Caco-2 (cell line): ENCODE results near the gene FGF22. TPM values are rescaled to one million over a fixed set of nuclear protein-coding genes. Genes with fewer than 3 reads are reported as not detected.

Experiments used
- BruUV-seq: library from RNA; stranded (reverse); fragments of 400-500 nt; replicated peaks from 2 replicates; lab custom pipeline; 2021; lab: Mats Ljungman, UMichigan
- CTCF ChIA-PET: fragments of 300-600 bp; sonication (Branson Sonifier 250); formaldehyde crosslinking; loops from one replicate; lab custom pipeline; 2022; ENCODE audit warnings: antibody characterized with exemption; lab: Charles Lee
- POLR2A ChIA-PET: fragments of 300-600 bp; sonication (Branson Sonifier 250); formaldehyde crosslinking; loops from one replicate; lab custom pipeline; 2022; ENCODE audit warnings: antibody characterized with exemption; lab: Charles Lee
- DNase-seq, 2 experiments: peaks; one replicate each; pipeline versions ENCODE4 v3.0.0 to v3.0.0-alpha.2; 2020 to 2022
- H3K27me3 ChIP-seq: replicated peaks from 2 replicates; pipeline ENCODE4 v1.6.0; 2011; ENCODE audit warnings: low read length; ENCODE audit not compliant: control insufficient read depth, insufficient read depth
- H3K36me3 ChIP-seq: 2 replicates; pipeline ENCODE4 v1.5.1; 2011; ENCODE audit warnings: low read length; ENCODE audit not compliant: control insufficient read depth, insufficient read depth
- H3K4me1 ChIP-seq: fragments of 250-450 bp; sonication (Bioruptor Pico); 2 replicates; pipeline ENCODE4 v1.5.1; 2020; ENCODE audit warnings: mild to moderate bottlenecking
- H3K4me3 ChIP-seq: 2 replicates; pipeline ENCODE4 v1.5.1; 2011; ENCODE audit warnings: low read depth, mild to moderate bottlenecking, control low read depth, low read length
- H3K9me3 ChIP-seq: fragments of 250-450 bp; sonication (Bioruptor Pico); 2 replicates; pipeline ENCODE4 v1.5.1; 2020; ENCODE audit warnings: mild to moderate bottlenecking, moderate library complexity
- H3K27ac Mint-ChIP-seq: one replicate; pipeline ENCODE4 v1.8.0; 2022; ENCODE audit warnings: mixed read lengths; ENCODE audit not compliant: unreplicated experiment
- H3K27me3 Mint-ChIP-seq: one replicate; pipeline ENCODE4 v1.8.0; 2022; ENCODE audit warnings: mixed read lengths; ENCODE audit not compliant: insufficient read depth, unreplicated experiment
- H3K36me3 Mint-ChIP-seq: one replicate; pipeline ENCODE4 v1.8.0; 2022; ENCODE audit warnings: mild to moderate bottlenecking, mixed read lengths; ENCODE audit not compliant: insufficient read depth, unreplicated experiment
- H3K4me1 Mint-ChIP-seq: one replicate; pipeline ENCODE4 v1.8.0; 2022; ENCODE audit warnings: low read depth, mixed read lengths; ENCODE audit not compliant: unreplicated experiment
- H3K4me3 Mint-ChIP-seq: one replicate; pipeline ENCODE4 v1.8.0; 2022; ENCODE audit warnings: mild to moderate bottlenecking, moderate library complexity, mixed read lengths; ENCODE audit not compliant: unreplicated experiment
- H3K9me3 Mint-ChIP-seq: one replicate; pipeline ENCODE4 v1.8.0; 2022; ENCODE audit warnings: mixed read lengths; ENCODE audit not compliant: unreplicated experiment
- CTCF ChIP-seq, 2 experiments: fragments of 200-600 bp in 1 of 2; IDR thresholded peaks; 1 replicate in 1 of 2; 2 replicates in 1 of 2; pipeline versions ENCODE4 v1.5.1 to v1.8.0; 2011 to 2022; ENCODE audit warnings: antibody characterized with exemption in 1 of 2, control low read depth in 1 of 2, inconsistent platforms in 1 of 2, low read depth in 1 of 2, low read length in 1 of 2, mild to moderate bottlenecking in 1 of 2, moderate library complexity in 1 of 2; ENCODE audit not compliant: insufficient read depth in 1 of 2, severe bottlenecking in 1 of 2, unreplicated experiment in 1 of 2
- intact Hi-C: fragments of 100-400 bp; cut with micrococcal nuclease; formaldehyde crosslinking; loops from one replicate; pipeline ENCODE4 v1.10.0; 2022; ENCODE audit not compliant: unreplicated experiment
- total RNA-seq: library from RNA; stranded (reverse); gene quantifications from 2 replicates; pipeline ENCODE4 v1.2.3, GENCODE V29; 2022

Gene FGF22
- total RNA-seq, 1 experiment from 2014 or later, result 0.68 TPM

GRCh38 chr19:608155-609003 lies 31.3 kb upstream of the FGF22 start:
- ChIA-PET POLR2A (no interaction called here), CTCF (no interaction called here)
- TF ChIP-seq CTCF (IDR thresholded peaks at IDR 0.05; ENCODE audit: insufficient read depth in 1 of 2, low read depth in 1 of 2, low read length in 1 of 2, severe bottlenecking in 1 of 2, unreplicated experiment in 1 of 2), result no peak
- Mint-ChIP-seq H3K27ac (no peak overlapping the region), H3K4me1 (no peaks in the 10 kb centered on the region), H3K4me3 (no peak overlapping the region), H3K36me3 (peaks cover 7% of the 10 kb centered on the region), H3K27me3 (no peaks in the 10 kb centered on the region), H3K9me3 (no peaks in the 10 kb centered on the region)
- Histone ChIP-seq H3K9me3 (no peaks in the 10 kb centered on the region), H3K4me3 (no peak overlapping the region), H3K4me1 (no peaks in the 10 kb centered on the region), H3K27me3 (no peaks in the 10 kb centered on the region), H3K36me3 (no peaks in the 10 kb centered on the region)
- BruUV-seq, result no TSS peak
- intact Hi-C loops, result no loop called here
- no peak for DNase-seq

- no peak overlapping the region for H3K4me3 ChIP-seq
- Mint-ChIP-seq H3K9me3 (no peaks in the 10 kb centered on the region), H3K27ac (no peak overlapping the region), H3K27me3 (no peaks in the 10 kb centered on the region), H3K4me1 (no peaks in the 10 kb centered on the region), H3K4me3 (no peak overlapping the region), H3K36me3 (peaks cover 7% of the 10 kb centered on the region)
- ChIA-PET POLR2A (no interaction called here), CTCF (no interaction called here)
- TF ChIP-seq CTCF (IDR thresholded peaks at IDR 0.05; ENCODE audit: insufficient read depth in 1 of 2, low read depth in 1 of 2, low read length in 1 of 2, severe bottlenecking in 1 of 2, unreplicated experiment in 1 of 2), result no peak
- no peak for DNase-seq
- intact Hi-C loops, result no loop called here
- H3K9me3 ChIP-seq, result no peaks in the 10 kb centered on the region
- H3K36me3 ChIP-seq, result no peaks in the 10 kb centered on the region
- H3K4me1 ChIP-seq, result no peaks in the 10 kb centered on the region
- no TSS peak for BruUV-seq
- no peaks in the 10 kb centered on the region for H3K27me3 ChIP-seq
These were observed 30.7 kb upstream of the FGF22 start for GRCh38 chr19:609004-609346.

GRCh38 chr19:610071-610800 lies 29.4 kb upstream of the FGF22 start:
- no peak for TF ChIP-seq CTCF (IDR thresholded peaks at IDR 0.05; ENCODE audit: insufficient read depth in 1 of 2, low read depth in 1 of 2, low read length in 1 of 2, severe bottlenecking in 1 of 2, unreplicated experiment in 1 of 2)
- intact Hi-C loops, result no loop called here
- no peak for DNase-seq
- Mint-ChIP-seq H3K27me3 (no peaks in the 10 kb centered on the region), H3K9me3 (no peaks in the 10 kb centered on the region), H3K4me1 (no peaks in the 10 kb centered on the region), H3K4me3 (no peak overlapping the region), H3K36me3 (peaks cover 13% of the 10 kb centered on the region), H3K27ac (no peak overlapping the region)
- no peaks in the 10 kb centered on the region for H3K36me3 ChIP-seq
- H3K27me3 ChIP-seq, result no peaks in the 10 kb centered on the region
- BruUV-seq, result no TSS peak
- no peak overlapping the region for H3K4me3 ChIP-seq
- ChIA-PET CTCF (no interaction called here), POLR2A (no interaction called here)
- no peaks in the 10 kb centered on the region for H3K4me1 ChIP-seq
- no peaks in the 10 kb centered on the region for H3K9me3 ChIP-seq
